AG04450 (cell line): Measurements from ENCODE around the gene MAP7D1. TPM values are rescaled to one million over a fixed set of nuclear protein-coding genes. Genes with fewer than 3 reads are reported as not detected.
"Not testable (repeated sequence)": the region's sequence is repeated elsewhere in the genome, so short reads cannot be mapped to it uniquely, and the experiment has no call there.

Experiments used
- CTCF ChIA-PET: fragments of 300-600, 350-600 bp; formaldehyde crosslinking; extraction: SDS; loops from one replicate; lab custom pipeline; 2022; ENCODE audit warnings: antibody characterized with exemption, inconsistent platforms; lab: Charles Lee
- POLR2A ChIA-PET: fragments of 350-600 bp; formaldehyde crosslinking; extraction: SDS; loops from one replicate; lab custom pipeline; 2021; ENCODE audit warnings: antibody characterized with exemption, inconsistent platforms; lab: Yijun Ruan, JAX
- DNase-seq: peaks from one replicate; pipeline ENCODE4 v3.0.0-alpha.2; 2011; ENCODE audit warnings: low read depth, low spot score
- H3K27ac ChIP-seq: one replicate; pipeline ENCODE4 v1.5.1; 2012; ENCODE audit warnings: low read depth, low read length, control low read depth
- H3K27me3 ChIP-seq: one replicate; pipeline ENCODE4 v1.6.0; 2012; ENCODE audit warnings: low read length; ENCODE audit not compliant: control insufficient read depth, insufficient read depth
- H3K4me3 ChIP-seq: 2 replicates; pipeline ENCODE4 v1.5.1; 2011; ENCODE audit warnings: mild to moderate bottlenecking, low read depth, low read length, control low read depth
- H3K9me3 ChIP-seq: 2 replicates; pipeline ENCODE4 v1.5.1; 2012; ENCODE audit warnings: low read length; ENCODE audit not compliant: control insufficient read depth, insufficient read depth
- polyA plus RNA-seq: library from polyadenylated mRNA; depleted of rRNA; stranded (reverse); fragments of >200 nt; gene quantifications from 2 replicates; pipeline ENCODE4 v1.2.3, GENCODE V29; 2011; rRNA removed
- small RNA-seq: library from RNA; depleted of rRNA; stranded (forward); fragments of <200 nt; gene quantifications from one replicate; pipeline ENCODE3, GENCODE V24; 2012; ENCODE audit warnings: low read depth; ENCODE audit not compliant: insufficient read length
- TF ChIP-seq, protein P1 (sequence below): IDR thresholded peaks from 2 replicates; pipeline ENCODE4 v1.5.1; 2011; ENCODE audit warnings: low read depth, low read length, control low read depth, inconsistent platforms

MAP7D1 gene
- polyA plus RNA-seq, 1 experiment: 23.4 TPM

DNA sequence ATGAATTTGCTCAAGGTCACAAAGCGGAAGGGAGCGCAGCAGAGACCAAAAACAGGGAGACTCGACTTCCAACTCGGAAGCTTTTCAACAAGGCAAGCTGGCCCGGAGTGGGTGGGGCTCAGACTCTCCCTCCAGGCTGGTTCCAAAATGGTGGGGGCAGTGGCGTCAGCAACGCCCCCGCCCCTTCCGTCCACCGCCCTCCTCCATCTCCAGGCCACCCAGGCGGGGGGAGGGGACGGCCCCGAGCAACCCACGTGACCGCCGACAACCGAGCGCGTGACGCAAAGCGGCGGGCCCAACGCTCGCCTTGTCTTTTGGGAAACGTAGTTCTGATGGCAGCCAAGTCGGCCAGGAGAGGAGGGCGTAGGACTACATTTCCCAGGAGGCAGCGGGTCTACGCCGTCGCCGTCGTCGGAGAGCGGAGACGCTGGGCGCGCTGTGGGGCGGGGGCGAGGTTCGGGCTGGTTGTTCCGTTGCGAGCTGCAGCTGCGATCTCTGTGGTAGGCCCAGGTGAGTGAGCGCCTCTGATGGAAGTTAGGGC, 68.1 kb downstream of the MAP7D1 start, which contains the start of gene THRAP3:
THRAP3 (plus strand) TSS at position 448 of the 541 bp plus-strand sequence. CDS start 58,121 bp downstream, outside the sequence.
- H3K27ac ChIP-seq: peak within 1 kb of the TSS; percentile 94
- peak; percentile 98 for DNase-seq
- H3K4me3 ChIP-seq: peak within 1 kb of the TSS; percentile 97
- POLR2A ChIA-PET: interaction anchor here (0.5 to 2.7 kb wide), 20 partner anchors 12 to 140 kb away, joined by 3 to 17 read pairs (median 4); partner anchors contain the start of genes MAP7D1, TEKT2 and TRAPPC3
- H3K9me3 ChIP-seq: no peaks in the 10 kb centered on the region
- H3K27me3 ChIP-seq: no peaks in the 10 kb centered on the region
- TF ChIP-seq, protein P1, sequence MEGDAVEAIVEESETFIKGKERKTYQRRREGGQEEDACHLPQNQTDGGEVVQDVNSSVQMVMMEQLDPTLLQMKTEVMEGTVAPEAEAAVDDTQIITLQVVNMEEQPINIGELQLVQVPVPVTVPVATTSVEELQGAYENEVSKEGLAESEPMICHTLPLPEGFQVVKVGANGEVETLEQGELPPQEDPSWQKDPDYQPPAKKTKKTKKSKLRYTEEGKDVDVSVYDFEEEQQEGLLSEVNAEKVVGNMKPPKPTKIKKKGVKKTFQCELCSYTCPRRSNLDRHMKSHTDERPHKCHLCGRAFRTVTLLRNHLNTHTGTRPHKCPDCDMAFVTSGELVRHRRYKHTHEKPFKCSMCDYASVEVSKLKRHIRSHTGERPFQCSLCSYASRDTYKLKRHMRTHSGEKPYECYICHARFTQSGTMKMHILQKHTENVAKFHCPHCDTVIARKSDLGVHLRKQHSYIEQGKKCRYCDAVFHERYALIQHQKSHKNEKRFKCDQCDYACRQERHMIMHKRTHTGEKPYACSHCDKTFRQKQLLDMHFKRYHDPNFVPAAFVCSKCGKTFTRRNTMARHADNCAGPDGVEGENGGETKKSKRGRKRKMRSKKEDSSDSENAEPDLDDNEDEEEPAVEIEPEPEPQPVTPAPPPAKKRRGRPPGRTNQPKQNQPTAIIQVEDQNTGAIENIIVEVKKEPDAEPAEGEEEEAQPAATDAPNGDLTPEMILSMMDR: no peak
- CTCF ChIA-PET: interaction anchor here (1.1 to 2.2 kb wide), 9 partner anchors 13 to 124 kb away, joined by 4 to 16 read pairs (median 7); partner anchors contain the start of gene TRAPPC3

GRCh38 chr1:36224537-36225282, 68.8 kb downstream of the MAP7D1 start:
- CTCF ChIA-PET: interaction anchor here (0.5 to 2.2 kb wide), 13 partner anchors 9 to 178 kb away, joined by 4 to 16 read pairs (median 6); partner anchors contain the start of gene TRAPPC3
- POLR2A ChIA-PET: interaction anchor here (0.5 to 2.7 kb wide), 16 partner anchors 11 to 141 kb away, joined by 3 to 17 read pairs (median 4); partner anchors contain the start of genes MAP7D1, TEKT2 and TRAPPC3
- peak; percentile 48 for DNase-seq
- H3K4me3 ChIP-seq: peak overlapping the region; percentile 97
- no peaks in the 10 kb centered on the region for H3K9me3 ChIP-seq
- H3K27me3 ChIP-seq: no peaks in the 10 kb centered on the region
- TF ChIP-seq, protein P1: peak; percentile 53
- peak overlapping the region; percentile 93 for H3K27ac ChIP-seq

DNA sequence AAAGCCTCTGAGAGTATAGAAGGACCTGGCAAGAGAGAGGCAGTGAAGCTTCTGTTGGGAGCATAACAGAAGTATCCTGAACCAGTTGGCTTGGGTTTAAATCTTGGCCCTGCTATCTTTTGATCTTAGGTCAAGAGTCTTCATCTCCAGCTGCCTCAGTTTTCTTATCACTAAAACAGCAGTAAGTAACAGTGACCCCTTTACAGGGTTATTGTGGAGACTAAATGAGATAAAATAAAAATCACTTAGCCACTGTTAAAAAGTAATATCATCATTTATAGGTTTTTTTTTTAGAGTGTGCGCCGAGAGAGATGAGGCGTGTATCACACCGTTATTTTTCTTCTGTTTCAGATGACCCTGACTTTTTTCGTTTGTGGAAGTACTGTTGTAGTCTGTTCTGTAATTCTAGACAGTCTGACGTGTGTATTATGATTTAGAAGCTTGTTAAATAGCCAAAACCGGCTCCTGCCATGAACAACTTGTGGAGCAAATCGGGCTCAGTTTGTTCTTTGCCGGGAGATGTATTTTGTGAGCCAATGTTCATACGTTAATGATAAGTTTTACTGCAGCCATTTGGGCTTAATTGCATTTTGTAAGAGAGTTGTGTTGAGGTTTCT, 69.4 kb downstream of the MAP7D1 start:
- ChIA-PET POLR2A (interaction anchor here (0.5 to 2.7 kb wide), 8 partner anchors 11 to 76 kb away, joined by 3 to 17 read pairs (median 5); partner anchors contain the start of genes MAP7D1 and TRAPPC3), CTCF (interaction anchor here (0.5 to 2.2 kb wide), 10 partner anchors 9 to 178 kb away, joined by 4 to 16 read pairs (median 6); partner anchors contain the start of gene TRAPPC3)
- TF ChIP-seq, protein P1: no peak
- no peaks in the 10 kb centered on the region for H3K9me3 ChIP-seq
- peak overlapping the region; percentile 97 for H3K4me3 ChIP-seq
- peak overlapping the region; percentile 93 for H3K27ac ChIP-seq
- H3K27me3 ChIP-seq: no peaks in the 10 kb centered on the region
- DNase-seq: no peak

DNA sequence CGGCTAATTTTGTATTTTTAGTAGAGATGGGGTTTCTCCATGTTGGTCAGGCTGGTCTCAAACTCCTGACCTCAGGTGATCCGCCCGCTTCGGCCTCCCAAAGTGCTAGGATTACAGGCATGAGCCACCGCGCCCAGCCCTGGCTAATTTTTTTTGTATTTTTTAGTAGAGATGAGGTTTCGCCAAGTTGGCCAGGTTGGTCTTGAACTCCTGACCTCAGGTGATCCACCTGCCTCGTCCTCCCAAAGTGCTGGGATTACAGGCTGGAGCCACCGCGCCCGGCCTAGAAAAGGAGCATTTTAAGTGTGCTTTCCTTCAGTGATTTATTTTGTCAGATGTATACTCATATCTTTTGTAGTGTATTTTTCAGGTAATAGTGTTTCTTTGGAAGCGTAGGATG, 74.3 kb downstream of the MAP7D1 start:
- CTCF ChIA-PET, POLR2A ChIA-PET: not testable (repeated sequence)

More for the DNA sequence above, 74.3 kb downstream of the MAP7D1 start:
- not testable (repeated sequence) for H3K4me3 ChIP-seq, H3K27me3 ChIP-seq, DNase-seq, H3K27ac ChIP-seq, H3K9me3 ChIP-seq

Small RNAs within 50 kb of the gene (small RNA-seq; reads per million reads assigned to genes)
- not detected for gene RN7SL131P

Other genes with a start within 250 kb of the MAP7D1 start
- gene AGO3, start 225.1 kb upstream of the MAP7D1 start, polyA plus RNA-seq: 21.4 and 22.5 TPM in 2 replicates
- 0.12 TPM in 2 replicates for gene TEKT2, start 72.1 kb upstream of the MAP7D1 start, polyA plus RNA-seq
- gene ADPRS, start 67.3 kb upstream of the MAP7D1 start, polyA plus RNA-seq: 22.1 and 26.5 TPM in 2 replicates
- gene COL8A2, start 30.9 kb upstream of the MAP7D1 start, polyA plus RNA-seq: 1.5 and 1.6 TPM in 2 replicates
- 88.5 and 92.3 TPM in 2 replicates for gene TRAPPC3, start 6.7 kb upstream of the MAP7D1 start, polyA plus RNA-seq
- 76.0 and 76.5 TPM in 2 replicates for gene THRAP3, start 68.3 kb downstream of the MAP7D1 start, polyA plus RNA-seq
- gene SH3D21, start 150.2 kb downstream of the MAP7D1 start, polyA plus RNA-seq: 1.3 and 1.7 TPM in 2 replicates
- 27.2 and 42.6 TPM in 2 replicates for gene EVA1B, start 167.5 kb downstream of the MAP7D1 start, polyA plus RNA-seq
- gene STK40, start 229.8 kb downstream of the MAP7D1 start, polyA plus RNA-seq: 26.4 and 30.3 TPM in 2 replicates
- 50.8 and 63.6 TPM in 2 replicates for gene LSM10, start 241.7 kb downstream of the MAP7D1 start, polyA plus RNA-seq